Body of pancreas (tissue), 4 donors: Measurements from ENCODE around the gene ZNF577.

Source experiments
- POLR2A ChIP-seq, 3 donors: fragments of 450-650 bp; IDR thresholded peaks; one replicate each; pipeline ENCODE4 v1.6.1; 2016; ENCODE audit warnings: antibody characterized with exemption in 3 of 3, mild to moderate bottlenecking in 2 of 3
- TF ChIP-seq, protein P1 (sequence below), 7 experiments: fragments of 450-650 bp in 4 of 7; fragments of 200-600 bp in 3 of 7; sonication (generic) in 3 of 7; IDR thresholded peaks; one replicate each; pipeline ENCODE4 v1.5.1; 2016 to 2019; ENCODE audit warnings: antibody characterized with exemption in 7 of 7

GRCh38 chr19:51921949-51922348, 34.2 kb upstream of the ZNF577 start:
- TF ChIP-seq, protein P1, sequence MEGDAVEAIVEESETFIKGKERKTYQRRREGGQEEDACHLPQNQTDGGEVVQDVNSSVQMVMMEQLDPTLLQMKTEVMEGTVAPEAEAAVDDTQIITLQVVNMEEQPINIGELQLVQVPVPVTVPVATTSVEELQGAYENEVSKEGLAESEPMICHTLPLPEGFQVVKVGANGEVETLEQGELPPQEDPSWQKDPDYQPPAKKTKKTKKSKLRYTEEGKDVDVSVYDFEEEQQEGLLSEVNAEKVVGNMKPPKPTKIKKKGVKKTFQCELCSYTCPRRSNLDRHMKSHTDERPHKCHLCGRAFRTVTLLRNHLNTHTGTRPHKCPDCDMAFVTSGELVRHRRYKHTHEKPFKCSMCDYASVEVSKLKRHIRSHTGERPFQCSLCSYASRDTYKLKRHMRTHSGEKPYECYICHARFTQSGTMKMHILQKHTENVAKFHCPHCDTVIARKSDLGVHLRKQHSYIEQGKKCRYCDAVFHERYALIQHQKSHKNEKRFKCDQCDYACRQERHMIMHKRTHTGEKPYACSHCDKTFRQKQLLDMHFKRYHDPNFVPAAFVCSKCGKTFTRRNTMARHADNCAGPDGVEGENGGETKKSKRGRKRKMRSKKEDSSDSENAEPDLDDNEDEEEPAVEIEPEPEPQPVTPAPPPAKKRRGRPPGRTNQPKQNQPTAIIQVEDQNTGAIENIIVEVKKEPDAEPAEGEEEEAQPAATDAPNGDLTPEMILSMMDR (IDR thresholded peaks at IDR 0.05) = no peak
- no peak for TF ChIP-seq POLR2A (IDR thresholded peaks at IDR 0.05)
